Measurements from ENCODE around the gene AJAP1.

AJAP1 gene

GRCh38 chr1:4658643-4659628 is 4.5 kb downstream of the AJAP1 start:
- TF ChIP-seq TEAD4 (IDR thresholded peaks at IDR 0.05) (no peak), CREB1 (IDR thresholded peaks at IDR 0.05; ENCODE audit: low read depth) (no peak), EP300 (IDR thresholded peaks at IDR 0.05; ENCODE audit: borderline replicate concordance) (no peak), CEBPB (IDR thresholded peaks at IDR 0.05) (no peak), FOXM1 (IDR thresholded peaks at IDR 0.05; ENCODE audit: borderline replicate concordance, low read depth) (no peak), YY1 (IDR thresholded peaks at IDR 0.05; ENCODE audit: low read depth) (no peak), TAF1 (IDR thresholded peaks at IDR 0.05; ENCODE audit: low read depth) (no peak), EGR1 (IDR thresholded peaks at IDR 0.05) (no peak), TCF12 (IDR thresholded peaks at IDR 0.05; ENCODE audit: low read depth) (no peak), RAD21 (IDR thresholded peaks at IDR 0.05; ENCODE audit: low read depth) (no peak), ZBTB7A (IDR thresholded peaks at IDR 0.05; ENCODE audit: low read depth) (no peak), NFIC (IDR thresholded peaks at IDR 0.05) (no peak)
- TF ChIP-seq, protein P1, sequence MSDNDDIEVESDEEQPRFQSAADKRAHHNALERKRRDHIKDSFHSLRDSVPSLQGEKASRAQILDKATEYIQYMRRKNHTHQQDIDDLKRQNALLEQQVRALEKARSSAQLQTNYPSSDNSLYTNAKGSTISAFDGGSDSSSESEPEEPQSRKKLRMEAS (IDR thresholded peaks at IDR 0.05): no peak
- TF ChIP-seq, protein P2, sequence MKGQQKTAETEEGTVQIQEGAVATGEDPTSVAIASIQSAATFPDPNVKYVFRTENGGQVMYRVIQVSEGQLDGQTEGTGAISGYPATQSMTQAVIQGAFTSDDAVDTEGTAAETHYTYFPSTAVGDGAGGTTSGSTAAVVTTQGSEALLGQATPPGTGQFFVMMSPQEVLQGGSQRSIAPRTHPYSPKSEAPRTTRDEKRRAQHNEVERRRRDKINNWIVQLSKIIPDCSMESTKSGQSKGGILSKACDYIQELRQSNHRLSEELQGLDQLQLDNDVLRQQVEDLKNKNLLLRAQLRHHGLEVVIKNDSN (IDR thresholded peaks at IDR 0.05): no peak
- TF ChIP-seq, protein P3, sequence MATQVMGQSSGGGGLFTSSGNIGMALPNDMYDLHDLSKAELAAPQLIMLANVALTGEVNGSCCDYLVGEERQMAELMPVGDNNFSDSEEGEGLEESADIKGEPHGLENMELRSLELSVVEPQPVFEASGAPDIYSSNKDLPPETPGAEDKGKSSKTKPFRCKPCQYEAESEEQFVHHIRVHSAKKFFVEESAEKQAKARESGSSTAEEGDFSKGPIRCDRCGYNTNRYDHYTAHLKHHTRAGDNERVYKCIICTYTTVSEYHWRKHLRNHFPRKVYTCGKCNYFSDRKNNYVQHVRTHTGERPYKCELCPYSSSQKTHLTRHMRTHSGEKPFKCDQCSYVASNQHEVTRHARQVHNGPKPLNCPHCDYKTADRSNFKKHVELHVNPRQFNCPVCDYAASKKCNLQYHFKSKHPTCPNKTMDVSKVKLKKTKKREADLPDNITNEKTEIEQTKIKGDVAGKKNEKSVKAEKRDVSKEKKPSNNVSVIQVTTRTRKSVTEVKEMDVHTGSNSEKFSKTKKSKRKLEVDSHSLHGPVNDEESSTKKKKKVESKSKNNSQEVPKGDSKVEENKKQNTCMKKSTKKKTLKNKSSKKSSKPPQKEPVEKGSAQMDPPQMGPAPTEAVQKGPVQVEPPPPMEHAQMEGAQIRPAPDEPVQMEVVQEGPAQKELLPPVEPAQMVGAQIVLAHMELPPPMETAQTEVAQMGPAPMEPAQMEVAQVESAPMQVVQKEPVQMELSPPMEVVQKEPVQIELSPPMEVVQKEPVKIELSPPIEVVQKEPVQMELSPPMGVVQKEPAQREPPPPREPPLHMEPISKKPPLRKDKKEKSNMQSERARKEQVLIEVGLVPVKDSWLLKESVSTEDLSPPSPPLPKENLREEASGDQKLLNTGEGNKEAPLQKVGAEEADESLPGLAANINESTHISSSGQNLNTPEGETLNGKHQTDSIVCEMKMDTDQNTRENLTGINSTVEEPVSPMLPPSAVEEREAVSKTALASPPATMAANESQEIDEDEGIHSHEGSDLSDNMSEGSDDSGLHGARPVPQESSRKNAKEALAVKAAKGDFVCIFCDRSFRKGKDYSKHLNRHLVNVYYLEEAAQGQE (IDR thresholded peaks at IDR 0.05; ENCODE audit: low read depth): no peak

GRCh38 chr1:4660917-4661594 is 6.6 kb downstream of the AJAP1 start:
- no peak for TF ChIP-seq TEAD4 (IDR thresholded peaks at IDR 0.05)
- no peak for TF ChIP-seq ZBTB7A (IDR thresholded peaks at IDR 0.05; ENCODE audit: low read depth)
- no peak for TF ChIP-seq RAD21 (IDR thresholded peaks at IDR 0.05; ENCODE audit: low read depth)
- TF ChIP-seq, protein P2 (IDR thresholded peaks at IDR 0.05): no peak
- TF ChIP-seq, protein P3 (IDR thresholded peaks at IDR 0.05; ENCODE audit: low read depth): no peak
- no peak for TF ChIP-seq EP300 (IDR thresholded peaks at IDR 0.05; ENCODE audit: borderline replicate concordance)

DNA sequence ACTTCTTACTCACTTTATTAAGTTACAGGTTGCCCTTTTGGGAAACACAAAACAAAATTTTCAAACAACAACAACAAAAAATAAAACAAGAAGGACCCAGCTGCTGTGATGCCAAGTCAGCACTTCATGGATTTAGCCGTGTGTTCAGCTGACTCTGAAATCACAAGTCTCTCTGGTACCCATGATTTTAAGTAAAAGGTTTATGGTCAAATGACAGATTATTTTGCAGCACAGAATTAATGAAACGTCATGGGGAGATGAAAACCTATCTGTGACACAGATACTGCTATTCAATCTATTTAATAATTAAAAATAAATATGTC is 7.1 kb downstream of the AJAP1 start:
- TF ChIP-seq EGR1 (IDR thresholded peaks at IDR 0.05): no peak
- no peak for TF ChIP-seq YY1 (IDR thresholded peaks at IDR 0.05; ENCODE audit: low read depth)
- no peak for TF ChIP-seq ZBTB7A (IDR thresholded peaks at IDR 0.05; ENCODE audit: low read depth)
- no peak for TF ChIP-seq TAF1 (IDR thresholded peaks at IDR 0.05; ENCODE audit: low read depth)
- TF ChIP-seq FOXM1 (IDR thresholded peaks at IDR 0.05; ENCODE audit: borderline replicate concordance, low read depth): no peak
- TF ChIP-seq EP300 (IDR thresholded peaks at IDR 0.05; ENCODE audit: borderline replicate concordance): no peak
- TF ChIP-seq TCF12 (IDR thresholded peaks at IDR 0.05; ENCODE audit: low read depth): no peak
- no peak for TF ChIP-seq CEBPB (IDR thresholded peaks at IDR 0.05)
- no peak for TF ChIP-seq TEAD4 (IDR thresholded peaks at IDR 0.05)
- no peak for TF ChIP-seq CREB1 (IDR thresholded peaks at IDR 0.05; ENCODE audit: low read depth)
- TF ChIP-seq NFIC (IDR thresholded peaks at IDR 0.05): no peak
- TF ChIP-seq, protein P3 (IDR thresholded peaks at IDR 0.05; ENCODE audit: low read depth): no peak
- TF ChIP-seq, protein P2 (IDR thresholded peaks at IDR 0.05): no peak
- TF ChIP-seq, protein P1 (IDR thresholded peaks at IDR 0.05): no peak
- TF ChIP-seq RAD21 (IDR thresholded peaks at IDR 0.05; ENCODE audit: low read depth): no peak

Data from Ishikawa (cell line).